Stimulated activated CD8-positive, alpha-beta memory T cell treated with anti-CD3 and anti-CD28 coated beads, Interleukin-15, amount 100 ng/mL, for 4 hours (primary cell): ENCODE results near the gene CA9.

Source experiments
- DNase-seq, 2 donors: peaks; one replicate each; pipeline ENCODE4 v3.0.0-alpha.2; 2020; ENCODE audit warnings: low read depth in 2 of 2

The CA9 gene

GRCh38 chr9:35717132-35717870 is 43.6 kb downstream of the CA9 start:
- DNase-seq = no peak

- no peak for DNase-seq
Observed at GRCh38 chr9:35718721-35719511, 45.2 kb downstream of the CA9 start.

GRCh38 chr9:35719546-35719945 is 45.8 kb downstream of the CA9 start:
- no peak for DNase-seq

GRCh38 chr9:35723426-35723825 is 49.7 kb downstream of the CA9 start:
- no peak for DNase-seq

GRCh38 chr9:35723908-35724307 is 50.2 kb downstream of the CA9 start:
- no peak for DNase-seq

GRCh38 chr9:35725362-35725761 is 51.6 kb downstream of the CA9 start:
- DNase-seq = no peak

GRCh38 chr9:35726931-35727330 is 53.2 kb downstream of the CA9 start:
- no peak for DNase-seq

- no peak for DNase-seq
Observed at GRCh38 chr9:35727676-35728040, 53.9 kb downstream of the CA9 start.

GRCh38 chr9:35728041-35728971 is 54.6 kb downstream of the CA9 start:
- DNase-seq = peak in 1 of 2 donors; percentile 23

- no peak for DNase-seq
Observed at GRCh38 chr9:35729101-35729500, 55.4 kb downstream of the CA9 start.

GRCh38 chr9:35729700-35730485 is 56.2 kb downstream of the CA9 start:
- DNase-seq = no peak

GRCh38 chr9:35730486-35730854 is 56.7 kb downstream of the CA9 start:
- no peak for DNase-seq
